Stimulated activated CD4-positive, alpha-beta T cell treated with anti-CD3 and anti-CD28 coated beads, Interleukin-4, amount 100 ng/mL, for 1 hour (primary cell): ENCODE data around the gene CNTNAP4.

Source experiments
- DNase-seq: peaks from one replicate; pipeline ENCODE4 v3.0.0-alpha.2; 2020

The CNTNAP4 gene

GRCh38 chr16:76276745-76277438, at the start of gene CNTNAP4:
Gene CNTNAP4 (plus strand): TSS chr16:76277401. CDS start chr16:76277663, 262 bp downstream.
- no peak for DNase-seq

- no peak for DNase-seq
Observed at GRCh38 chr16:76228546-76229146, 48.6 kb upstream of the CNTNAP4 start.

- no peak for DNase-seq
Observed at GRCh38 chr16:76232704-76233103, 44.5 kb upstream of the CNTNAP4 start.

- no peak for DNase-seq
Observed at GRCh38 chr16:76235025-76235424, 42.2 kb upstream of the CNTNAP4 start.

- DNase-seq: no peak
Observed at GRCh38 chr16:76235426-76235825, 41.8 kb upstream of the CNTNAP4 start.

GRCh38 chr16:76237471-76237870, 39.7 kb upstream of the CNTNAP4 start:
- DNase-seq: no peak

GRCh38 chr16:76241755-76242154, 35.4 kb upstream of the CNTNAP4 start:
- DNase-seq: no peak

- no peak for DNase-seq
Observed at GRCh38 chr16:76243620-76244019, 33.6 kb upstream of the CNTNAP4 start.

GRCh38 chr16:76246587-76246986, 30.6 kb upstream of the CNTNAP4 start:
- DNase-seq: no peak

- no peak for DNase-seq
Observed at GRCh38 chr16:76265434-76266045, 11.7 kb upstream of the CNTNAP4 start.

- no peak for DNase-seq
Observed at GRCh38 chr16:76268824-76269223, 8.4 kb upstream of the CNTNAP4 start.

- no peak for DNase-seq
Observed at GRCh38 chr16:76277460-76278030, 344 bp downstream of the CNTNAP4 start.

GRCh38 chr16:76278086-76278485, 885 bp downstream of the CNTNAP4 start:
- DNase-seq: no peak

GRCh38 chr16:76278980-76279379, 1.8 kb downstream of the CNTNAP4 start:
- no peak for DNase-seq

- DNase-seq: no peak
Observed at GRCh38 chr16:76280421-76281215, 3.4 kb downstream of the CNTNAP4 start.

- no peak for DNase-seq
Observed at GRCh38 chr16:76287466-76287865, 10.3 kb downstream of the CNTNAP4 start.

GRCh38 chr16:76292218-76292617, 15.0 kb downstream of the CNTNAP4 start:
- DNase-seq: no peak

- no peak for DNase-seq
Observed at GRCh38 chr16:76293980-76294379, 16.8 kb downstream of the CNTNAP4 start.

- no peak for DNase-seq
Observed at GRCh38 chr16:76294396-76295214, 17.4 kb downstream of the CNTNAP4 start.

- DNase-seq: no peak
Observed at GRCh38 chr16:76297941-76298340, 20.7 kb downstream of the CNTNAP4 start.

GRCh38 chr16:76303637-76304314, 26.6 kb downstream of the CNTNAP4 start:
- no peak for DNase-seq
